Astrocyte of the spinal cord (primary cell): ENCODE data around the gene DMAC2.

Experiments used
- DNase-seq: peaks from one replicate; pipeline ENCODE4 v3.0.0; 2011; ENCODE audit warnings: low read depth, low spot score
- H3K4me3 ChIP-seq: 2 replicates; pipeline ENCODE4 v1.5.1; 2011; ENCODE audit warnings: low read depth, mild to moderate bottlenecking, low read length, moderate library complexity
- in situ Hi-C: cut with HindIII; loops from 2 replicates; pipeline ENCODE4 v1.10.0; 2017; ENCODE audit warnings: low sequenced_read_pairs
- TF ChIP-seq, protein P1 (sequence below): IDR thresholded peaks from 2 replicates; pipeline ENCODE4 v1.5.1; 2012; ENCODE audit warnings: low read depth, mild to moderate bottlenecking, low read length, inconsistent platforms

The DMAC2 gene

GRCh38 chr19:41422456-41422855 is 17.3 kb downstream of the DMAC2 start:
- TF ChIP-seq, protein P1, sequence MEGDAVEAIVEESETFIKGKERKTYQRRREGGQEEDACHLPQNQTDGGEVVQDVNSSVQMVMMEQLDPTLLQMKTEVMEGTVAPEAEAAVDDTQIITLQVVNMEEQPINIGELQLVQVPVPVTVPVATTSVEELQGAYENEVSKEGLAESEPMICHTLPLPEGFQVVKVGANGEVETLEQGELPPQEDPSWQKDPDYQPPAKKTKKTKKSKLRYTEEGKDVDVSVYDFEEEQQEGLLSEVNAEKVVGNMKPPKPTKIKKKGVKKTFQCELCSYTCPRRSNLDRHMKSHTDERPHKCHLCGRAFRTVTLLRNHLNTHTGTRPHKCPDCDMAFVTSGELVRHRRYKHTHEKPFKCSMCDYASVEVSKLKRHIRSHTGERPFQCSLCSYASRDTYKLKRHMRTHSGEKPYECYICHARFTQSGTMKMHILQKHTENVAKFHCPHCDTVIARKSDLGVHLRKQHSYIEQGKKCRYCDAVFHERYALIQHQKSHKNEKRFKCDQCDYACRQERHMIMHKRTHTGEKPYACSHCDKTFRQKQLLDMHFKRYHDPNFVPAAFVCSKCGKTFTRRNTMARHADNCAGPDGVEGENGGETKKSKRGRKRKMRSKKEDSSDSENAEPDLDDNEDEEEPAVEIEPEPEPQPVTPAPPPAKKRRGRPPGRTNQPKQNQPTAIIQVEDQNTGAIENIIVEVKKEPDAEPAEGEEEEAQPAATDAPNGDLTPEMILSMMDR = no peak
- in situ Hi-C loops = no loop called here
- H3K4me3 ChIP-seq = no peak overlapping the region
- no peak for DNase-seq

GRCh38 chr19:41421973-41422372 is 17.7 kb downstream of the DMAC2 start:
- no peak overlapping the region for H3K4me3 ChIP-seq
- no peak for DNase-seq
- TF ChIP-seq, protein P1 = no peak
- in situ Hi-C loops = no loop called here

DNA sequence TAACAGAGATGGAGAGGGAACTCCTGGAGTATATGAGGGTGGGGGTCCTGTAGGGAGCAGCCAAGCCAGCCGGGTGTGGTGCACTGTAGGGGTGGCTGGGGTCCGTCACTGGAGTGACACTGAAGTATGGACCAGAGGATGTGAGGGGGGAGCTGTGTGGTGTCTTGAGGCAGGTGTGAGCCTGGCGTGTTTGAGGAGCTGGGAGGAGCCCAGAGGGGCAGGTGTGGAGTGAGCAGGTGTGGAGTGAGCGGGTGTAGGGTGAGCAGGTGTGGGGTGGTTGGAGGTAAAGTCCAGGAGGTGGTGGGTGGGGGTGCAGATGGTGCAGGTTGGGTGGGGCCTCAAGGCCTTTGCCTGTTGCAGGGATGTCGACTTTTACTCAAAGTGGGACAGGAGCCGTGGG is 18.4 kb downstream of the DMAC2 start:
- in situ Hi-C loops = no loop called here
- H3K4me3 ChIP-seq = no peak overlapping the region
- DNase-seq = no peak
- TF ChIP-seq, protein P1 = no peak

- H3K4me3 ChIP-seq = no peak overlapping the region
These were observed 19.4 kb downstream of the DMAC2 start for GRCh38 chr19:41420101-41420880.

GRCh38 chr19:41416194-41416674 is 23.5 kb downstream of the DMAC2 start:
- in situ Hi-C loops = no loop called here

More at GRCh38 chr19:41420101-41420880, 19.4 kb downstream of the DMAC2 start:
- DNase-seq = no peak
- in situ Hi-C loops = no loop called here
- TF ChIP-seq, protein P1 = no peak

DNA sequence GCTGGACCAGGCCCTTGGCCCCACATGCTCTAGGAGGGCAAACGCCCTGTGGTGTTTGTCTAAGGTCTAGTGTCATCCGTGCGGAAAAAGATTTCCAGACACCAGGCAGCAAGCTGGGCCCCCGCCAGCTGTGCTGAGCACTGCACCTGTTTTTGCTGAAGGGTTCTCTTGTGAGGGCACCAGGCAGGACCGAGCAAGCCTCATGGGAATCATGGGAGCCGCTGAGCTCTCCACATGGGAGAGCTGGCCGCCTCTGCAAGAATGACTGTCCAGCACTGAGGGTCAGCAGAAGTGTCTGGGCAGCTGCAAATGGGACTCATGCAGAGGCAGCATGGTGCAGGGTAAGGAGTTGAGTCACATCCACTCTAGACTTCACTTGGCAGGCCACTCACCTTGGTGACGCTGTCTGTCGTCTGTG is 24.5 kb downstream of the DMAC2 start:
- in situ Hi-C loops = no loop called here
- H3K4me3 ChIP-seq = no peak overlapping the region
- no peak for DNase-seq
- TF ChIP-seq, protein P1 = no peak

More at GRCh38 chr19:41416194-41416674, 23.5 kb downstream of the DMAC2 start:
- H3K4me3 ChIP-seq = no peak overlapping the region
- TF ChIP-seq, protein P1 = no peak
- no peak for DNase-seq
